ENCODE measurements around the gene SPIN2B.
"Not testable (repeated sequence)": the region's sequence is repeated elsewhere in the genome, so short reads cannot be mapped to it uniquely, and the experiment has no call there.

SPIN2B gene

GRCh38 chrX:57121162-57121755, at the start of gene SPIN2B:
Gene SPIN2B, minus strand, starts transcription at chrX:57121548.
- in situ Hi-C loops (cut with HindIII; ENCODE audit: low pct_unique_long_range_greater_than_20kb, low sequenced_read_pairs): no loop called here
- DNase-seq (ENCODE audit: low read depth in 1 of 2, low spot score in 1 of 2): peak; percentile 81 to 84
- no peak for TF ChIP-seq JUND (IDR thresholded peaks at IDR 0.05; ENCODE audit: low read depth)

GRCh38 chrX:57156397-57157049, 35.2 kb upstream of the SPIN2B start:
- in situ Hi-C loops (cut with HindIII; ENCODE audit: low pct_unique_long_range_greater_than_20kb, low sequenced_read_pairs): no loop called here
- no peak for TF ChIP-seq JUND (IDR thresholded peaks at IDR 0.05; ENCODE audit: low read depth)
- DNase-seq (ENCODE audit: low read depth in 1 of 2, low spot score in 1 of 2): peak; percentile 18 to 58

- in situ Hi-C loops (cut with HindIII; ENCODE audit: low pct_unique_long_range_greater_than_20kb, low sequenced_read_pairs): no loop called here
- no peak for TF ChIP-seq JUND (IDR thresholded peaks at IDR 0.05; ENCODE audit: low read depth)
- DNase-seq (ENCODE audit: low read depth in 1 of 2, low spot score in 1 of 2): no peak
These were observed 33.8 kb upstream of the SPIN2B start for GRCh38 chrX:57155171-57155570.

GRCh38 chrX:57152222-57152621, 30.9 kb upstream of the SPIN2B start:
- DNase-seq (ENCODE audit: low read depth in 1 of 2, low spot score in 1 of 2): peak in 1 of 2 experiments; percentile 30
- in situ Hi-C loops (cut with HindIII; ENCODE audit: low pct_unique_long_range_greater_than_20kb, low sequenced_read_pairs): not testable (repeated sequence)

- DNase-seq (ENCODE audit: low read depth in 1 of 2, low spot score in 1 of 2): no peak
- in situ Hi-C loops (cut with HindIII; ENCODE audit: low pct_unique_long_range_greater_than_20kb, low sequenced_read_pairs): no loop called here
- TF ChIP-seq JUND (IDR thresholded peaks at IDR 0.05; ENCODE audit: low read depth): no peak
These were observed 17.3 kb upstream of the SPIN2B start for GRCh38 chrX:57138674-57139073.

- TF ChIP-seq JUND (IDR thresholded peaks at IDR 0.05; ENCODE audit: low read depth): no peak
- DNase-seq (ENCODE audit: low read depth in 1 of 2, low spot score in 1 of 2): no peak
- in situ Hi-C loops (cut with HindIII; ENCODE audit: low pct_unique_long_range_greater_than_20kb, low sequenced_read_pairs): no loop called here
These were observed 16.2 kb upstream of the SPIN2B start for GRCh38 chrX:57137501-57137900.

- in situ Hi-C loops (cut with HindIII; ENCODE audit: low pct_unique_long_range_greater_than_20kb, low sequenced_read_pairs); DNase-seq (ENCODE audit: low read depth in 1 of 2, low spot score in 1 of 2): not testable (repeated sequence)
These were observed 15.7 kb upstream of the SPIN2B start, which contains the start of gene SPIN2A for GRCh38 chrX:57137073-57137472. Gene SPIN2A, minus strand, starts transcription at chrX:57137397. Its CDS starts 800 bp downstream, at chrX:57136597.

- DNase-seq (ENCODE audit: low read depth in 1 of 2, low spot score in 1 of 2); in situ Hi-C loops (cut with HindIII; ENCODE audit: low pct_unique_long_range_greater_than_20kb, low sequenced_read_pairs): not testable (repeated sequence)
These were observed 15.2 kb upstream of the SPIN2B start for GRCh38 chrX:57136589-57136988.

- DNase-seq (ENCODE audit: low read depth in 1 of 2, low spot score in 1 of 2): no peak
- in situ Hi-C loops (cut with HindIII; ENCODE audit: low pct_unique_long_range_greater_than_20kb, low sequenced_read_pairs): no loop called here
- no peak for TF ChIP-seq JUND (IDR thresholded peaks at IDR 0.05; ENCODE audit: low read depth)
These were observed 13.9 kb upstream of the SPIN2B start for GRCh38 chrX:57135287-57135686.

GRCh38 chrX:57134702-57135101, 13.4 kb upstream of the SPIN2B start:
- TF ChIP-seq JUND (IDR thresholded peaks at IDR 0.05; ENCODE audit: low read depth): no peak
- DNase-seq (ENCODE audit: low read depth in 1 of 2, low spot score in 1 of 2): no peak
- in situ Hi-C loops (cut with HindIII; ENCODE audit: low pct_unique_long_range_greater_than_20kb, low sequenced_read_pairs): no loop called here

- DNase-seq (ENCODE audit: low read depth in 1 of 2, low spot score in 1 of 2): no peak
- in situ Hi-C loops (cut with HindIII; ENCODE audit: low pct_unique_long_range_greater_than_20kb, low sequenced_read_pairs): no loop called here
- TF ChIP-seq JUND (IDR thresholded peaks at IDR 0.05; ENCODE audit: low read depth): no peak
These were observed 12.4 kb upstream of the SPIN2B start for GRCh38 chrX:57133706-57134105.

GRCh38 chrX:57133284-57133683, 11.9 kb upstream of the SPIN2B start:
- in situ Hi-C loops (cut with HindIII; ENCODE audit: low pct_unique_long_range_greater_than_20kb, low sequenced_read_pairs); DNase-seq (ENCODE audit: low read depth in 1 of 2, low spot score in 1 of 2): not testable (repeated sequence)

GRCh38 chrX:57132046-57132445, 10.7 kb upstream of the SPIN2B start:
- no peak for TF ChIP-seq JUND (IDR thresholded peaks at IDR 0.05; ENCODE audit: low read depth)
- DNase-seq (ENCODE audit: low read depth in 1 of 2, low spot score in 1 of 2): no peak

GRCh38 chrX:57121816-57122215, 468 bp upstream of the SPIN2B start:
- no peak for TF ChIP-seq JUND (IDR thresholded peaks at IDR 0.05; ENCODE audit: low read depth)
- no peak for DNase-seq (ENCODE audit: low read depth in 1 of 2, low spot score in 1 of 2)
- in situ Hi-C loops (cut with HindIII; ENCODE audit: low pct_unique_long_range_greater_than_20kb, low sequenced_read_pairs): no loop called here

More at GRCh38 chrX:57132046-57132445, 10.7 kb upstream of the SPIN2B start:
- in situ Hi-C loops (cut with HindIII; ENCODE audit: low pct_unique_long_range_greater_than_20kb, low sequenced_read_pairs): no loop called here

GRCh38 chrX:57120619-57121161, 658 bp downstream of the SPIN2B start:
- in situ Hi-C loops (cut with HindIII; ENCODE audit: low pct_unique_long_range_greater_than_20kb, low sequenced_read_pairs); DNase-seq (ENCODE audit: low read depth in 1 of 2, low spot score in 1 of 2): not testable (repeated sequence)
